AG20443 (cell line): ENCODE measurements around the gene POLR1E.
A peak's percentile ranks its signal among the peaks of the same experiment; 100 is the strongest.
"Not testable (repeated sequence)": the region's sequence is repeated elsewhere in the genome, so short reads cannot be mapped to it uniquely, and the experiment has no call there.

Experiments
- DNase-seq: peaks from one replicate; pipeline ENCODE4 v3.0.0; 2012; ENCODE audit warnings: low spot score, mixed read lengths

Gene POLR1E

GRCh38 chr9:37465249-37466036 is 20.3 kb upstream of the POLR1E start, which contains the start of gene ZBTB5:
TSS of gene ZBTB5 (minus strand) at chr9:37465450. CDS start at chr9:37442551, 22,899 bp downstream.
- peak; percentile 97 for DNase-seq

GRCh38 chr9:37466037-37466709 is 19.6 kb upstream of the POLR1E start:
- peak; percentile 75 for DNase-seq

DNA sequence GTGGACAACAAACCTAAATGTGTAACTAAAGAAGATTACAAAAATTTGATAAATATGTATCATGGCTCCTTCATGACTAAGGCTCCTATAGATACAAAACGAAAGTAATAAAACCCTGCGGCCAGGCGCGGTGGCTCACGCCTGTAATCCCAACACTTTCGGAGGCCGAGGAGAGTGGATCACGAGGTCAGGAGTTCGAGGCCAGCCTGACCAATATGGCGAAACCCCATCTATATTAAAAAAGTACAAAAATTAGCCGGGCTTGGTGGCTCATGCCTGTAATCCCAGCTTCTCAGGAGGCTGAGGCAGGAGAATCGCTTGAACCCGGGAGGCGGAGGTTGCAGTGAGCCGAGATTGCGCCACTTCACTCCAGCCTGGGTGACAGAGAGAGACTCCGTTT is 18.2 kb upstream of the POLR1E start:
- DNase-seq, result not testable (repeated sequence)

DNA sequence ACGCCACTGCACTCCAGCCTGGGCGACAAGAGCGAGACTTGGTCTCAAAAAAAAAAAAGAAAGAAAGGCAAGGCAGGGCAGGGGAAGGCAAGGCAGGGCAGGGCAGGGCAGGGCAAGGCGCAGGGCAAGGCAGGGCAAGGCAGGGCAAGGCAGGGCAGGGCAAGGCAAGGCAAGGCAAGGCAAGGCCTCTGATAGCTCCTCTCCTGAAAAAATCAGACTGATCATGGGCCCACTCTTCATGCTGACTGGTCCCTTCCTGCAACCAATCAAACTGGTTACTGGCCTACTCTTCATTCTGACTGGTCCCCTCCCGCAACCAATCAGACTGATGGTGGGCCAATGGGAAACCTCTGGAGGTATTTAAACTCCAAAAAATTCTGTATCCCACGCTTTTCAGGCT is 17.1 kb upstream of the POLR1E start:
- no peak for DNase-seq

GRCh38 chr9:37471942-37472684 is 13.6 kb upstream of the POLR1E start:
- DNase-seq, result peak; percentile 74

DNA sequence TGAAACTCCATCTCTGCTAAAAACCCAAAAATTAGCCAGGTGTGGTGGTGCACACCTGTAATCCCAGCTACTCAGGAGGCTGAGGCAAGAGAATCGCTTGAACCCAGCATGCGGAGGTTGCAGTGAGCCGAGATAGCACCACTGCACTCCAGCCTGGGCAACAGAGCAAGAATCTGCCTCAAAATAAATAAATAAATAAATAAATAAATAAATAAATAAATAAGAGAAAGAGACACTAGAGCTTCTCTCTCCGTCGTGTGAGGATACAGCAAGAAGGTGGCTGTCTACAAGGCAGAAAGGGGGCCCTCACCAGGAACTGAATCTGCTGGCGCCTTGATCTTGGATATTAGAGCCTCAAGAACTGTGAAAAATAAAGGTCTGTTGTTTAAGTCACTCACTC is 11.8 kb upstream of the POLR1E start:
- not testable (repeated sequence) for DNase-seq

GRCh38 chr9:37474438-37474837 is 11.3 kb upstream of the POLR1E start:
- no peak for DNase-seq

DNA sequence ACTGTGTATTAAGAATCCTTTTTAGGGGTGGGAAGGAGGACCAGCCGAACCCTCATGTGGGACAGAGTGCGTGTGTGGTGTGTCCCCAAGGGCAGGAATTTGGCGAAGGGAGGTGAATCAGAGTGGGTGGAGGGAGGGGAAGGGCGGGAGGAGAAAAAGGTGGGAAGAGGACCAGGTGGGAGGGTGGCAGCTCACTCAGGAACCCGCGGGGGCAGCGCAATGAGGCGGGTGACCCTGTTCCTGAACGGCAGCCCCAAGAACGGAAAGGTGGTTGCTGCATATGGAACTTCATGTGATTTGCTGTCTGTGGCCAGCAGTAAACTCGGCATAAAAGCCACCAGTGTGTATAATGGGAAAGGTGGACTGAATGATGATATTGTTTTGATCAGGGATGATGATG is 8.8 kb upstream of the POLR1E start:
- no peak for DNase-seq

GRCh38 chr9:37477443-37477842 is 8.3 kb upstream of the POLR1E start:
- DNase-seq, result not testable (repeated sequence)

GRCh38 chr9:37477987-37478619 is 7.6 kb upstream of the POLR1E start:
- not testable (repeated sequence) for DNase-seq

GRCh38 chr9:37480759-37481158 is 5.0 kb upstream of the POLR1E start:
- no peak for DNase-seq

DNA sequence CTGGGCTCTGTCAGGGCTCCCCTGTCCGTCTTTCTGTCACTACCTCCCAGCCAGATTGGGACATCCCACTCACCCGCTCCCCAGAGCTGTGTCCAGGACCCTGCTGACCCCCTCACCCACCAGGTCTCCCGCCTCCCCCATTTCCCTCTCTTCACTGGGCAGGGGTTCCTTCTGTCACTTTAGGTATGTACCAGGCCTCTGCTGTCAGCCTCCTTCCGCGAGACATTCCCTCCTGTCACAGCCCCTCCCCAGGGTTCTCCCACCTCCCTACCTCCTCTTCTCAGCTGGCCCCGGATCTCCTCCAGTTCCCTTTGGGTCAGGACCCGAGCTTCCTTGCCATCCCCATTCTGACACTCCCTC is 488 bp downstream of the POLR1E start:
- DNase-seq, result no peak

DNA sequence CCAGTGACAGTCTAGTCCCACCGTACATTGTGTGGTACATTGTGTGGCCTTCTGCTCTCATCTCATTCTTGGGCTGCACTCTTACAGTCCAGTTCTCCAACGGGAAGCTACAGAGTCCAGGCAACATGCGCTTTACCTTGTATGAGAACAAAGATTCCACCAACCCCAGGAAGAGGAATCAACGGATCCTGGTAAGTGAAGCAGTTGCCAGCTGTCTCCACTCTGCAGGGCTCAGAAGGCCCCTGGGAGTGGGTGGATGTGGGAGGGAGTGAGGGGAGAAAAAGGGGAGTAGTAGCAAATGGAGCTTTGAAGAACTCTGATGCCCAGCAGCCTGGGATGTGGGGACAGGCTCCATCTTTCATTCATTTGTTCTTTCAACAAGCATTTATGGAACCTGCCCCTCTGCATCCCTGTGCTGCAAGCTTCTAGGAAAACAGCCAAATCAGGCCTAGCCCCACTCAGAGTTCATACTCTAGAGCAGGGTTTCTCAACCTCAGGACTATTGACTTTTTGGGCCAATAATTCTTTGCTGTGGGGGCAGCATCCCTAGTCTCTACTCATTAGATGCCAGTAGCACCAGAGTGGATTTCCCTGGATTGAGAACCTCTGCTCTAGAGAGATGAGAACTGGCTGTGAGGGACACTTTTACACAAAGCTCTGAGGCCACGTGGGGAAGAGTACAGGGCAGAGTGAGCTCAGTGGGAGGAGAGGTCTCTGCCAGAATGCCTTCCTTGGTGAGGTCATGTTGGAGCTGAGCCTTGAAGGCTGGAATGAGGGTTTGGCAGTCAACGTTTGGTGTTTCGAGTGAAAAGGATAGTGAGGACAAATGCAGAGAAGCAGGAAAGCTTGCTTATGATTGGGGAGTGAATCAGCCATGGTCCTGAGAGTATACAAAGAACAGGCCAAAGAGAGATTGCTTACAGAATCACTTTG is 1.1 kb downstream of the POLR1E start:
- DNase-seq, result peak; percentile 90

GRCh38 chr9:37491939-37492338 is 6.2 kb downstream of the POLR1E start:
- no peak for DNase-seq

GRCh38 chr9:37495571-37495970 is 9.8 kb downstream of the POLR1E start:
- DNase-seq, result no peak

- no peak for DNase-seq
These were observed 10.3 kb downstream of the POLR1E start for GRCh38 chr9:37496020-37496419.

DNA sequence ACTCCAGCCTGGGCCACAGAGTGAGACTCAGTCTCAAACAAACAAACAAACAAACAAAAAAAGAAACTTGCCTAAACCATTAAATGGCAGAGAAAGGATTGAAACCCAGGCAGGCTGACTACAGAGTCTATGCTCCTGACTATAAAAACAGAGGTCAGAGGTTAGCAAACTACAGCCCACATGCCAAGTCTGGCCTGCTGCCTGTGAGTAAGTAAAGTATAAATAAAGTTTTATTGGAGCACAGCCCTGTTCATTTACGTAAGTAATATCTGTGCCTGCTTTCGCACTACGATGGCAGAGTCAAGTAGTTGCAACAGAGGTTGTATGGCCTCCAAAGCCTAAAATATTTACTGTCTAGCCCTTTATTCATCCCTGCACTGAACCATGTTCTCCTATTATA is 11.6 kb downstream of the POLR1E start:
- DNase-seq, result no peak

DNA sequence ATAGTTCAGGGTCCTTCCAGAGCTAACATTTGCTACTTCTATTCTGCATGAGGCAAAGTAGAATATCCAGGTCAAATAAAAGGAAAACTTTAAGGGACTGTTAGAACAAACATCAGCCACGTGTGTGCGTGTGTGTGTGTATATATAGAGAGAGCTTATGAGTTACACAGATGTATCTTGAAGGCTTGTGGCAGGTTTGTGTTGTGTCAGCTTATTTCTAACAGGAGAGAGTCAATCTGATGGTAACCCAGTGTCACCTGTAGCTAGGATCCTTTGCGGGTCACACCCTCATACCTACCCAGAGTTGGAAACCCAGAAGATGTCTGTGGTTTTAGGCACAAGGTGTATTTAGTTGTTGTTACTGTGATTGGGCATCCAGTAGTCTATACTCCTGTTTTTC is 12.7 kb downstream of the POLR1E start:
- no peak for DNase-seq

- DNase-seq, result no peak
These were observed 13.5 kb downstream of the POLR1E start for GRCh38 chr9:37499297-37499696.

DNA sequence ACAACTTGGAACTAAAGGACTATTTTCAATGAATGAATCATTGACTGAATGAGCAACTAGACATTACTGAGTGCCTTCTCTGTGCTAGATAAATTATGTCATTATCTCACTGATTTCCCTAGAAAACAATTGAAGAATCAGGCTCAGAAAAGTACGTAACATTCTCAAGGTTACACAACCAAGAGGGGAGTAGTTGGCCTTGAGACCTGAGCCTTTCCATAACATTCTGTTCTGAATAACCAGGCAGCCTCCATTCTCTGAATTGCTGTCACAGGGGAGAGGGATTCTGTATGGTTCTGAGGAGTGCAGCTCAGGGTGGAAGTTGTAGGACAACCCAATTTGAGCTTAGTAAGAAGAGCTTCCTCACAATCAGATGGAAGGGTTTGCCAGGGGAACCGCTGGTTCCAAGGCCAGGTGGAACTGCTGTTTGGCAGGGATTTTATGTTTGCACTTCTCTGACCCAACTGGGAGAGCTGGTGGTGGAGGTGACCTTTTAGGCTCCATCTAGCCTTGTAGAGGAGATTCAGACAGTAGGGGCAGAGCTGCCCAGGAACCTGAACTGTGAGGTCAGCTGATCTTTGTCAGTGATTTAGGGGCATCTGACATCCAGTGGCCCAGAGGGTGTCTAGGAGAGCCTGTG is 16.3 kb downstream of the POLR1E start:
- no peak for DNase-seq

DNA sequence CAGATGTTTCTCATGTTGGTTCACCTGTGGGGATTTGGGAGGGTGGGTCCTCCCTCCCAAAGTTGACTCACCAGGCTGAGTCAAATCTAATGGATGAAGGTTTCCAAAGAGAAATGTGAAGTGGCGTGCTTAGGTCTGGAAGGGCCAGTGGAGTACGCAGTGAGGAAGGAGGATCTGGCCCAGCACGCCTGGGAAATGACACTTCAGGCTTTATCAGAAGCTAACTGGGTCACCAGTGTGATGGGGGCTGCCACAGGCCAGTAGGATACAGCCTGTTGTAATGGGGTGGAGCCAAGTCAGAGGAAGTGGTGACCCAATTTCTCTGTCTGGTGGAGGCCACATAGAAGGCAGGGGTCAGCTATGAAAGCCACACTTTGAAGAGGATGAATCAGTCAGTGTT is 18.0 kb downstream of the POLR1E start:
- no peak for DNase-seq
